GM21367 (cell line): ENCODE data around the gene LMTK3.
A peak's percentile ranks its signal among the peaks of the same experiment; 100 is the strongest.

Source experiments
- ATAC-seq: cut with Tn5 transposase; IDR thresholded peaks from one replicate; pipeline ENCODE4 v1.9.1; 2021; ENCODE audit not compliant: unreplicated experiment

The LMTK3 gene

GRCh38 chr19:48445606-48446481 lies 65.8 kb downstream of the LMTK3 start, which contains the start of gene GRWD1:
GRWD1 (plus strand) TSS chr19:48445983; CDS start chr19:48446006, 23 bp downstream.
- ATAC-seq: peak; percentile 70

DNA sequence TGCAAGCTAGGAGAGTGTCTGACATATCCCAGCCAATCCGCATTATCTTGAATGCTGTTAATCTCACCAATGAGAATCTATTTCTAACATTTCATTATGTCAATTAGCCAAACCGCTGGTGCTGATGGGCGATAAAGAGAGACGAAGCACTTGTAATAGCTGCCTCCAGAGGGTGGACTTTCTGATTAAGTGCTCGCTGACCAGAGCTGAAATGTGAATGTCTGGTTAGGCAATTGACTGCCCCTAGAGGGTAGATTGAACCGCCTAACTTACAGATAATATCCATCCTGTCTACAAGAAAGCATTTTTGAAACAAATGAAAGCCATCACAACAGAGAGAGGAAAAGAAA lies 66.4 kb downstream of the LMTK3 start:
- no peak for ATAC-seq

DNA sequence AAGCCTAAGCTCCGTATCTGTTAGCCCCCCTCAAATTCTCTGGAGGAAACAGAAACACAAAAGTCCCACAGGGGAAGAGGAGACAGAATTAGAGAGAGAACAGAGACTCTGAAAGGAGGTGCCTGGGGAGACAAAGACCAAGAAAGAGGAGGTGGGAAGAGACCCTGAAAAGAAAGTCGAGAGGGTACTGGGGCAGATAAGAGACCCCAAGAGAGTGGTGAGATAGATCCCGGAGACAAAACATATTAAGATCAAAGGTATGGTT lies 66.8 kb downstream of the LMTK3 start:
- ATAC-seq: no peak

- ATAC-seq: no peak
Observed at GRCh38 chr19:48444129-48444935, 67.3 kb downstream of the LMTK3 start.

DNA sequence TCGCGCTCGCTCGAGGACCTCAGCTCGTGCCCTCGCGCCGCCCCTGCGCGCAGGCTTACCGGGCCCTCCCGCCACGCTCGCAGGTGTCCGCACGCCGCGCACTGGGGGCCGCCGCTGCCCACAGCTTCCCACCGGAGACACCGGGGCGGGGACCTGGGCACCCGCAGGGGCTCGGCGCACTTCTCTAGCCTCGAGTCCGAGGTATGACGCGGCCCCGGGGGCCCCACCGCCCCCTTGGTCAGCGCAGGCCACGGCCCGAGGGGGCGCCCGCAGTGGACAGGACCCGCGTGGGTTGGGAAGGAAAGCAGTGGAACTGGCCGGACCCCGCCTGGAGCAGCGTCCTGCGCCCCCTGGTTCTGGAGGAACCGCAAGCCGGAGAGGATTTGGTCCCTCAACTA lies 67.9 kb downstream of the LMTK3 start:
- ATAC-seq: no peak

DNA sequence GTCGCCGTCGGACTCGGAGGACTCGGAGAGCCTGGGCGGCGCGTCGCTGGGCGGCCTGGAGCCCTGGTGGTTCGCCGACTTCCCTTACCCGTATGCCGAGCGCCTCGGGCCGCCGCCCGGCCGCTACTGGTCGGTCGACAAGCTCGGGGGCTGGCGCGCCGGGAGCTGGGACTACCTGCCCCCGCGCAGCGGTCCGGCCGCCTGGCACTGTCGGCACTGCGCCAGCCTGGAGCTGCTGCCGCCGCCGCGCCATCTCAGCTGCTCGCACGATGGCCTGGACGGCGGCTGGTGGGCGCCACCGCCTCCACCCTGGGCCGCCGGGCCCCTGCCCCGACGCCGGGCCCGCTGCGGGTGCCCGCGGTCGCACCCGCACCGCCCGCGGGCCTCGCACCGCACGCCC lies 68.4 kb downstream of the LMTK3 start:
- no peak for ATAC-seq

DNA sequence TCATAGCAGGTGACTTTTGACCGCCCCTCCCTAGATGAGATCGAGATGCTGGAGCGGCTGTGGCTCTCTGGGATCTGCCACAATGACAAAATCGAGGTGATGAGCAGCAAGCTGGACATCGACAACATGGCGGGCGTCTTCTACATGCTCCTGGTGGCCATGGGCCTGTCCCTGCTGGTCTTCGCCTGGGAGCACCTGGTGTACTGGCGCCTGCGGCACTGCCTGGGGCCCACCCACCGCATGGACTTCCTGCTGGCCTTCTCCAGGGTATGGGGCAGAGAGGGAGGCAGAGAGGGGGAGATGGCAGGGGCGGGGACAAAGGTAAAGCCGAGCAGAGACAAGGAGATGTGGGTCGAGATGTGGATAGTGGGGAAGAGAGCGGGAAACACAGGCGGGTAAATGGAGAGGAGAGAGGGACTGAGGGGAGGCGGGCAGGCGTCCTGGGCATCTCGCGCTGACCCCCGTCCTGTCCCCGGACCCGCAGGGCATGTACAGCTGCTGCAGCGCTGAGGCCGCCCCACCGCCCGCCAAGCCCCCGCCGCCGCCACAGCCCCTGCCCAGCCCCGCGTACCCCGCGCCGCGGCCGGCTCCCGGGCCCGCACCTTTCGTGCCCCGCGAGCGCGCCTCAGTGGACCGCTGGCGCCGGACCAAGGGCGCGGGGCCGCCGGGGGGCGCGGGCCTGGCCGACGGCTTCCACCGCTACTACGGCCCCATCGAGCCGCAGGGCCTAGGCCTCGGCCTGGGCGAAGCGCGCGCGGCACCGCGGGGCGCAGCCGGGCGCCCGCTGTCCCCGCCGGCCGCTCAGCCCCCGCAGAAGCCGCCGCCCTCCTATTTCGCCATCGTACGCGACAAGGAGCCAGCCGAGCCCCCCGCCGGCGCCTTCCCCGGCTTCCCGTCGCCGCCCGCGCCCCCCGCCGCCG lies 69.3 kb downstream of the LMTK3 start:
- ATAC-seq: no peak

GRCh38 chr19:48441360-48442050 lies 70.1 kb downstream of the LMTK3 start:
- no peak for ATAC-seq

DNA sequence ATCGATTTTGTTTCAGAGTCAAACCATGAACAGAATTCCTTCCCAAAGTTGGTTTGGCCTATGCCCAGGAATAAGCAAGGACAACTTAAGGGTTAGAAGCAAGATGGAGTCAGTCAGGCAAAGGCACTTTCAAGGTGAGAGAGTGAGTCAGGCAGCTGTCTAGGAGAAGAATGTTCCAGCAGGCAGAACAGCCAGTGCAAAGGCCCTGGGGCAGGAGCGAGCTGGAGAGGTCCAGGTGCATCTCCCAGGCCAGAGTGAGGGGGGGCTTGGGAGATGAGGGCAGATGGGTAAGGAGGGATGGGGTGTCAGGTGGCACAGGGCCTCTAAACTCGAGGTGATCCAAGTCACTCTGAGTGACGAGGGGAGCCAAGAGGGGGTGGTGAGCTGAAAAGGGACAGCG lies 75.0 kb downstream of the LMTK3 start:
- no peak for ATAC-seq
